WERI-Rb-1 (cell line): ENCODE data around the gene CTNNA3.

ENCODE experiments used
- DNase-seq: peaks from one replicate; pipeline ENCODE4 v3.0.0-alpha.2; 2020
- H3K27ac ChIP-seq: fragments of 250-450 bp; sonication (Bioruptor Pico); 2 replicates; pipeline ENCODE4 v1.5.1; 2020; ENCODE audit warnings: mild to moderate bottlenecking, moderate library complexity
- H3K27me3 ChIP-seq: fragments of 250-450 bp; sonication (Bioruptor Pico); 2 replicates; pipeline ENCODE4 v1.5.1; 2021; ENCODE audit warnings: mild to moderate bottlenecking, low read depth, moderate library complexity; ENCODE audit not compliant: insufficient read depth, severe bottlenecking
- H3K36me3 ChIP-seq: fragments of 250-450 bp; sonication (Bioruptor Pico); 2 replicates; pipeline ENCODE4 v1.5.1; 2020; ENCODE audit warnings: mild to moderate bottlenecking, moderate library complexity
- H3K4me3 ChIP-seq: 2 replicates; pipeline ENCODE4 v1.5.1; 2011; ENCODE audit warnings: low read depth, mild to moderate bottlenecking, control low read depth, low read length
- H3K9me3 ChIP-seq: fragments of 250-450 bp; sonication (Bioruptor Pico); 2 replicates; pipeline ENCODE4 v1.5.1; 2021; ENCODE audit warnings: mild to moderate bottlenecking, moderate library complexity; ENCODE audit not compliant: severe bottlenecking
- CTCF ChIP-seq: IDR thresholded peaks from 2 replicates; pipeline ENCODE4 v1.5.1; 2011; ENCODE audit warnings: low read depth, mild to moderate bottlenecking, control low read depth, inconsistent platforms, low read length

The CTNNA3 gene

GRCh38 chr10:67308912-67309311 is 387.1 kb downstream of the CTNNA3 start:
- Histone ChIP-seq H3K4me3 (no peak overlapping the region), H3K27me3 (no peaks in the 10 kb centered on the region), H3K27ac (no peak overlapping the region), H3K9me3 (no peaks in the 10 kb centered on the region), H3K36me3 (no peaks in the 10 kb centered on the region)
- no peak for DNase-seq
- no peak for TF ChIP-seq CTCF

- no peaks in the 10 kb centered on the region for H3K36me3 ChIP-seq
- peak; percentile 45 for TF ChIP-seq CTCF
- DNase-seq = no peak
- H3K27me3 ChIP-seq = no peaks in the 10 kb centered on the region
- no peaks in the 10 kb centered on the region for H3K9me3 ChIP-seq
- H3K4me3 ChIP-seq = no peak overlapping the region
- H3K27ac ChIP-seq = no peak overlapping the region
Measured at GRCh38 chr10:67306588-67307205, 389.3 kb downstream of the CTNNA3 start.

GRCh38 chr10:67302701-67303100 is 393.3 kb downstream of the CTNNA3 start:
- Histone ChIP-seq H3K4me3 (no peak overlapping the region), H3K36me3 (no peaks in the 10 kb centered on the region), H3K27ac (no peak overlapping the region), H3K27me3 (no peaks in the 10 kb centered on the region), H3K9me3 (no peaks in the 10 kb centered on the region)
- DNase-seq = no peak
- no peak for TF ChIP-seq CTCF

- DNase-seq = no peak
- H3K4me3 ChIP-seq = no peak overlapping the region
- H3K27ac ChIP-seq = no peak overlapping the region
- H3K27me3 ChIP-seq = no peaks in the 10 kb centered on the region
- no peaks in the 10 kb centered on the region for H3K9me3 ChIP-seq
- H3K36me3 ChIP-seq = no peaks in the 10 kb centered on the region
- TF ChIP-seq CTCF = no peak
Measured at GRCh38 chr10:67299761-67300160, 396.2 kb downstream of the CTNNA3 start.

GRCh38 chr10:67297637-67298181 is 398.3 kb downstream of the CTNNA3 start:
- no peak for DNase-seq
- no peak for TF ChIP-seq CTCF
- Histone ChIP-seq H3K27ac (no peak overlapping the region), H3K4me3 (no peak overlapping the region), H3K27me3 (no peaks in the 10 kb centered on the region), H3K9me3 (no peaks in the 10 kb centered on the region), H3K36me3 (no peaks in the 10 kb centered on the region)

- no peak for DNase-seq
- Histone ChIP-seq H3K4me3 (no peak overlapping the region), H3K9me3 (no peaks in the 10 kb centered on the region), H3K27ac (no peak overlapping the region), H3K36me3 (no peaks in the 10 kb centered on the region), H3K27me3 (no peaks in the 10 kb centered on the region)
- no peak for TF ChIP-seq CTCF
Measured at GRCh38 chr10:67296926-67297325, 399.1 kb downstream of the CTNNA3 start.
